ENCODE measurements around the gene JARID2.

GRCh38 chr6:15382712-15383111, 136.8 kb downstream of the JARID2 start:
- no peak for TF ChIP-seq CTCF (IDR thresholded peaks at IDR 0.05)
- no peak for TF ChIP-seq POLR2A (IDR thresholded peaks at IDR 0.05)
